Epidermal melanocyte (primary cell): ENCODE results near the gene SNX32.

Experiments
- DNase-seq: peaks from one replicate; pipeline ENCODE4 v3.0.0; 2011; ENCODE audit warnings: low spot score; ENCODE audit not compliant: insufficient read length

SNX32 gene

DNA sequence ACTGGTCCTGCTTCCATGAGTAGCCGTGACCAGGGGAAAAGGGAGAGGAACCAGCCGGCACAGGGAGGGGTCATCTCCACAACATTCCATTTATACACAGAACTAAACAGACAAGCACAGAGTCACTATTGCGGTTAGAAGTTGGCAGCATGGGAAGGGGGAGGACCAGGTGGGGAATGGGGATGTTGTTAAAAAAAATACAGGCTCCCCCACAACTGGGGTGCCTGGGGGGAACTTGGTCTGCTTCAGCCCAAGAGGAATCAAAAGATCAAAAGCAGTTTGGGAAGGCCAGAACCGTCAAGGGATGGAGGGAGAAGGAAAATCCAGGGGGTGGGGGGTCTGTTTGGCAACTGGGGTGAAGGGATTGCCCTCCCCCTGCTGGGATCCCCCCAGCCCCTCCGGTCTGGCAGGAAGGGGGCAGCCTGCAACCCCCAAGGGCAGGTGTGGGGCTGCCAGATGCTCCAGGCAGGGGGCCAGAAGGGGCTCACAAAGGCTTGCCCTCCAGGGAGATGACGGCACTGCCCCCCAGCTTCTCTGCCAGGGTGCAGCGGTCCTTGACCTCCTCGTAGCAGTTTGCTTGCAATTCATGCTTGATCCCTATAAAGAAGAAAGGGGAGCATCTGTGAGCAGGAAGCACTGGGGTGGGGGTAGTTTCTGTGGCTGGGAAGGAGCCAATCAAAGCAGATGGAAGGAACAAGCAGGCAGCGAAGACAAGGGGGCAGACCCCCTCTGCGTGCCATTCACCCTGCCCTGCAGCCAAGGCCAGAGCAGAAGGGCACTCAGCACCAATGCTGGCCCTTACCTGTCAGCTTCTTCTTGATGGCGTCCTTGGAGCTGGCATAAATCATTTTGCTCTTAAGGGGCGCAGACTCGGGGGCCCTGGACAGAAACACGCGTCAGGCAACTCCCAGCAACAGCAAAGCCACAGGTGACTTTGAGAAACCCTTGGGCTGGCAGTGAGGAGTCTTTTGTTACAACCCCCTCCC, 21.4 kb downstream of the SNX32 start:
- DNase-seq: no peak

GRCh38 chr11:65855927-65856363, 22.2 kb downstream of the SNX32 start:
- DNase-seq: no peak

DNA sequence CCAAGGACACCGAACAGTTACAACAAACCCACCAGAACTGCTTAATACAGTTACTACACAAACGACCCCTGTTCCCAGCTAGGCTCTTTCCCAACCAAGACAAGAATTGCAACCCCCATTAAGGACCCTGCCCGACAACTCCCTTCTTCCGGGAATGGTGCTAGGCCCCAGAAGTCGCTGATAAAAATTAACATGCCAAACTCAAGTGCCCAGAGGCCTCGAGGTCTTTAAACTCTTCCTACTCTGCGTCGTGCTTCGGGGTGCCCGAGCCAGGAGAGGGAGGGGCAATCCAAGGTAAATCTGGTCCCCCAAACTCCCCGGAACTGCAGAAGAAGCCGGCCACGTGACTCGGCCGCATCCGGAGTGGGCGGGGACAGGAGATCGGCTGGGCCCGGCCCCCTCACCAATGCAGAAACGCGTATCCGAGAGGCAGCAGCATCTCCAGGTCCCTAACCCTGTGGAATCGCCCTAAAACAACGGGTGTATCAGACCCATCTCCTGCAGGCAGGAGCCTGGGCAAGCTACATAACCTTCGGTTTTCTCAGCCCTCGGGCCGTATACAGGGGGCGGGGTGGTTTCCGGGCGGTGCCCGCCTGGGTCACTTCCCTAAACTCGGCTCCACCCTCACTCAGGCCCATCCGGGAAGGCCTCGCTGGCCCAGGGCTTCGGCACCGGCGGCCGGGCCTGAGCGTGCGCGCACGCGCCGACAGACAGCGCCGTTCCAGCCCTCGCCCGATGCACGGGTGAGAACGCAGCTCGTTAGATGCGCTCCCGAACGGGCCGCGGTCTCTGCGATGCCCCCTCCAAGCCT, 23.1 kb downstream of the SNX32 start:
- DNase-seq: peak; percentile 66

- no peak for DNase-seq
Observed at GRCh38 chr11:65857500-65857852, 23.7 kb downstream of the SNX32 start.

DNA sequence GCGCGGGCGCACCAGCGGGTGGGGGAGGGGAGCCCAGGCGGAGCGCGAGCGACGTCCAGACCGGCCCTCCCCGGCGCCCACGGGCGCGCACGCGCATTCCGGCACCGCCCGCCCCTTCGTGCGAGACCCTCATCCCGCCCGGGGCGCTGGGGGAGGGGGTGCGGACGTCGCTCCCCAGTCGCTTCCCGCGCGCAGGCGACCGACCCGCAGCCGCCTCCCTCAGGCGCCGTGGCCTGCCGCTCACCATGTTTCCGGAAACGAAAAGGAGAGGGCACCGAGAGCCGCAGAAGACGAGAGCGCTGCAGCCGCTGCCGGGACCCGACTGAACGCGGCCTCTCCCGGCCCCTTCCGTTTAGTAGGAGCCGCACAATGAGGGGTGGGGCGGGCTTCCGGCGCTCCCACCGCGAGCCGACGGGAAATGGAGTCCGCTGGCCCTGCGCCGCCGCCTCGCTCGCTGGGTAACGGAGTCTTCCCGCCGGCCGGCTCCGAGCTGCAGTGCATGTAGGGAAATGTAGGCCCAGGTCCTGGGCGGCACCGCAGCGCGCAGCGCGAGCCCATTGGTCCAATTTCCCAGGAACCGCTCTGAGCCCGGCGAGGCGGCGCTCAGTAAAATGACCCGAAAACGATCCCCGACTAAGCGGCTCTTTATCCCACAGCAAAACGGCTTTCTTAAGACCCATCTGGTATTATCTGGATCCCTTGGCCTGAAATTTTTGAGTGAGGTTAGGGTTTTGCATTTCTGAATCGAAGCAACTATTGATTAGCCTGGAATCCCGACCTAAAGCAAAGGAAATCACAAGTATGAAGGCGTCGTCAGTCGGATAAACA, 24.3 kb downstream of the SNX32 start, which contains the start of gene CFL1:
TSS of gene CFL1 (minus strand) at position 328 of the 828 bp plus-strand sequence. CDS start at position 247, 81 bp downstream.
- peak; percentile 91 for DNase-seq

DNA sequence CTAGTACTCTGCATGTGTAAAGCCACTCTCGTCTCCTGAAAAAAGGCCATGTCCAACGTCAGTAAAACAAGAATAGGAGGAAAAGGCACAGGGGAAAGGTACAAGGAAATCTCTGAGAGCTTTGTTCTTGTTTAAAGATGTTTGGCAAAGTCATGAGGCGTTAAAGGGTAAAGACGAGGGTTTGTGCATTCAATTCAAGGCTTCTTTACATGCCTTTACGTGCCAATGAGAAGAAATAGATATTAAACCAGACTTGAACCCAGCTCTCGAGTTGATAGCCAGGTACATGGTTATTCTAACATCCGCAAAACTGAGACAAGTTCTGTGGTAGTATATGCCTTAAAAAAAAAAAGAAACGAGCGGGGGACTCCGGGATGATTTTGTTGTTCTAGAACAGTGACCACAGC, 24.9 kb downstream of the SNX32 start:
- DNase-seq: no peak

DNA sequence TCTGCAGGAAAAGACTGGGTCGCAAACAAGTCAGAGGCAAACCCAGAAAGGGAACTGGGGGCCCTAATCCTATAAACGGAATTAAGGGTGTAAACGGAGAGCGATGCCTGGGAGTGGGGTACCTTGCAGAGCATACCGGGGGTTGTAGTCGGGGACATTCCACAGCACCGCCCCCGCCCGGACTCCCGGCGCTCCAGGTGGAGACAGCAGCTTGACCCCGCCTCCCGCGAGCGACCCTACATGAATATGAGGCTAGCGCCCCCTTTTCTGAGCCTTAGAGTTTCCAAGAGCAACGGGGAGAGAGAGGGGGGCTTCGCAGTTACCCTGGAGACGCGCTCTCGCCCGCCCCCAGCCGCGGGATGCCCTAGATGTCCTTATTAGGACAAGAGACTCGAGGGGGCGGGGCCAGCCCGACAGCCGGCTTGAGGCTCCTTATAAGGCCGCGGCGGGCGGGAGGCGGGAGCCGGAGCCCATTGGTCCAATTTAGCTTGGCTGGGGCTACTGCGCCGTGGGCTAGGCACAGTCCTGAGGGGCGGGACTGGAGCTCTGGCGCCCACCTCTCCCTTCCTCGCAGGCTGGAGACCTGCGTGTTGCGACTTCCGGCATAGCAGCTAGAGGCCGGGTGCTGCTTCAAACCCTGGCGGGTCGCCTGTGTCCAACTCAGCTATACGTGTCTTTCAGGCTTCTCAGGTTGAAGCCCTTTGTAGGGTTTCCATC, 25.5 kb downstream of the SNX32 start:
- DNase-seq: peak; percentile 91

DNA sequence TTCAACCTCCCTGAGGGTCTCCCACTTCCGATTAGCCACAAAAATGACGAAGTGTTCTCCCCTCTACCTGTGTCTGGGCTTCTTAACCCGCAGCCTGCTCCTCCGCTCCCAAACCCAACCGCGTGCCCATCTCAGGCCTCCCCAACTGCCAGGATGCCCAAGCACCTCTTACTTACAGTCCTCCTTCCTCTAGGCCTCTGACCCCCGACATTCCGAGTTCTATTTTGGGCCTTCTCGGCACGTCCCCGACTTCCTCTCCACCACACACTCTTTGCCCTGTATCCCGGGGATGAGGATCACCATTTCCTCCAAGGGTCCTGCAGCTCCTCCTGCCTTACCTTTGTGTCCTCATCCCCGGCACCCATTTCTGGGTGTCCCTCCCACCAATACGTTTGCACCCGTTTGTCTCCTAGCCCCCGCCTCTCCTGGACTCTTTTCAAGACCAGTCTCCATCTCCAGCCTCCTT, 26.1 kb downstream of the SNX32 start:
- no peak for DNase-seq

DNA sequence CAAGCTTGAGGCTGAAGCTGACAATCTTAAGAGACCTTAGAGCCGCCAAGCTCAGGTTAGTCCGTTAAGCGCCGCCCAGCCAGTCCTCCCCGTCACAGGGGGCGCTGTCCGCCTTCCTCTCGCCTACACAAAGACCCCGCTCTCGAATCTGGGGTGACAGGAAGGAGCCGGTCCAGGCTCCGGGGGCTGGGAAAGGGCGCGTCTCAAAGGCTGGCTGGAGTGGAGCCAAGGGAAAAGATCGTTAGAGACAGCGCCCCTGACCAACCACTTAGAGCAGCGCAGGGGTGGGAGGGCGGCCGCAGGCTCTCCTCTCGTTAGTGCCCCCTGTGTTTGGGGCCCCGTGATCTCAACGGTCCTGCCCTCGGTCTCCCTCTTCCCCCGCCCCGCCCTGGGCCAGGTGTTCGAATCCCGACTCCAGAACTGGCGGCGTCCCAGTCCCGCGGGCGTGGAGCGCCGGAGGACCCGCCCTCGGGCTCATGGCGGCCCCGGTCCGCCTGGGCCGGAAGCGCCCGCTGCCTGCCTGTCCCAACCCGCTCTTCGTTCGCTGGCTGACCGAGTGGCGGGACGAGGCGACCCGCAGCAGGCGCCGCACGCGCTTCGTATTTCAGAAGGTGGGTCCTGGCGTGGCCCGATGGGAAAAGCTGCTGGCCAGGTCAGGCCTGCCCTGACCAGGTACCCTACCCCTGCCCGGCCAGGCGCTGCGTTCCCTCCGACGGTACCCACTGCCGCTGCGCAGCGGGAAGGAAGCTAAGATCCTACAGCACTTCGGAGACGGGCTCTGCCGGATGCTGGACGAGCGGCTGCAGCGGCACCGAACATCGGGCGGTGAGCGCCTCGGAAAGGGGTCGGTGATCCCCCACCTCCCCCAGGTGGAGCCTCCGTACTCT, 26.8 kb downstream of the SNX32 start, which contains the start of gene MUS81:
TSS of gene MUS81 (plus strand) at position 156 of the 887 bp plus-strand sequence. CDS start at position 477, 321 bp downstream.
- DNase-seq: peak; percentile 98

- no peak for DNase-seq
Observed at GRCh38 chr11:65861165-65861505, 27.4 kb downstream of the SNX32 start.

GRCh38 chr11:65861533-65862183, 27.9 kb downstream of the SNX32 start:
- no peak for DNase-seq

DNA sequence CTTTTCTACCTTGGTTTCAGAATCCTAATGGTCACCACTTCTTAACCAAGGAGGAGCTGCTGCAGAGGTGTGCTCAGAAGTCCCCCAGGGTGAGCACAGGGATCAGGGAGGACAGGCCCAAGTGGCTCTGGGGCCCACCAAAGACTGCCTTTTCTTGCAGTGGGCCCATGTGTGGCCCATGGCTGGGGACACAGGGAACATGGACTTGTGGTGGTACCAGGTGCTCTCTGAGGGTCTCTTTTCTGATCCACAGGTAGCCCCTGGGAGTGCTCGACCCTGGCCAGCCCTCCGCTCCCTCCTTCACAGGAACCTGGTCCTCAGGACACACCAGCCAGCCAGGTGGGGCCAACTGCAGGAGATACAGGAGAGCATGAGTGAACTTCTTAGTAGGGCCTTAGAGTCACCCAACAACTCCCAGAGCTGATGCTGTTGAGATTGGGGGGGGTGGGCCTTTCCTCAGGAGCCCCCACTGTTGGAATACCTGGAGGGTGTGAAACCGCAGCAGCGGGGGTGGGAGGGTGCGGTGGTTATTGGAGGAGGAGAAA, 28.5 kb downstream of the SNX32 start:
- no peak for DNase-seq

GRCh38 chr11:65862941-65863888, 29.5 kb downstream of the SNX32 start:
- DNase-seq: no peak

DNA sequence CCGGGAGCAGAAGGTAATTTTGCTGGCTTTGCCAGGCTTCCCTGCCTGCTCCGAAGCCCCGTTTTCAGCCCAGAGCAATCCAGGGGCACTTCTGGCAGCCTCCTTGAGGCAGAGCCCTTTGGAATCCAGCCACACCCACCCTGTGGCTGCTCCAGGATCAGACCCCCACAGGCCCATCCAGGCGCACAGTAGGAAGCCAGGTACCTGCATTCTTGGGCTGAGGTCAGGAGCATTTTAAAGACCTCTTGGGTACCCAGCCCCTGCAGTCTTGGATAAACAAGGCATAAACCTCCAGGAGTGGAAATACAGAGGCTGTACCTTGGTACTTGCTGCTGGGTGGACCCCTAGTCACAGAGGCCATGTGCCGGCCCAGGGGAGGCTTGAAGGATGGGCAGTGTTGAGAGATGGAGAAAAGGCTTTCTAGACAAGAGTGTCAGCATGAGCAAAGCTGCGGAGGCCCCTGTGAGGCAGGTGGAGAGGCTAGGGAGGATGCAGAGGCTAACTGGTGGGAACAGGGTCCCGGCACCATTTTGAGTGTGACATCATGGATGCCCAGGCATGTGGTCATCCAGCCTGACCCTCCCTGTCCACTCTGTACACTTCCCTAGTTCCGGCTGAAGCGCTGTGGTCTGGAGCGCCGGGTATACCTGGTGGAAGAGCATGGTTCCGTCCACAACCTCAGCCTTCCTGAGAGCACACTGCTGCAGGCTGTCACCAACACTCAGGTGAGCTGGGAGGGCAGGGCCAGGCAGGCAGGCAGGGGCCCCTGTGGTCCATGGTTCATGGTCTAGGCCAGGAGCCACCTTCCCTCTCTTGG, 30.3 kb downstream of the SNX32 start:
- no peak for DNase-seq

- no peak for DNase-seq
Observed at GRCh38 chr11:65864706-65865471, 31.1 kb downstream of the SNX32 start.
